Measurements from ENCODE around the gene SYNGAP1. TPM values are rescaled to one million over a fixed set of nuclear protein-coding genes. Genes with fewer than 3 reads are reported as not detected.
A peak's percentile ranks its signal among the peaks of the same experiment; 100 is the strongest.

The SYNGAP1 gene
- polyA plus RNA-seq, 1 donor from 2014 or later, result 4.3 TPM

GRCh38 chr6:33415831-33416230 is 4.0 kb upstream of the SYNGAP1 start:
- peaks cover 10% of the 10 kb centered on the region for H3F3A ChIP-seq (ENCODE audit: insufficient read depth, low read length, poor library complexity, severe bottlenecking)
- no peaks in the 10 kb centered on the region for H3K27me3 ChIP-seq (ENCODE audit: insufficient read depth, low read depth, low read length)
- H3K9ac ChIP-seq (ENCODE audit: low read length), result peak overlapping the region; percentile 96
- peaks cover 32% of the 10 kb centered on the region for H3K79me2 ChIP-seq (replicated peaks; ENCODE audit: insufficient read depth, low read length)
- no peaks in the 10 kb centered on the region for H3K9me3 ChIP-seq (ENCODE audit: low read length)
- TF ChIP-seq EZH2 (IDR thresholded peaks at IDR 0.05; ENCODE audit: borderline replicate concordance, insufficient read depth, low read length, poor library complexity, severe bottlenecking), result no peak
- no peak for TF ChIP-seq TAF1 (IDR thresholded peaks at IDR 0.05; ENCODE audit: low read depth)
- no peak for TF ChIP-seq CTCF (IDR thresholded peaks at IDR 0.05; ENCODE audit: poor library complexity, severe bottlenecking)
- TF ChIP-seq MXI1 (conservative IDR thresholded peaks at IDR 0.05; ENCODE audit: poor library complexity, severe bottlenecking), result no peak
- TF ChIP-seq POLR2AphosphoS5 (IDR thresholded peaks at IDR 0.05), result no peak
- no peak for TF ChIP-seq EP300 (conservative IDR thresholded peaks at IDR 0.05; ENCODE audit: poor library complexity, severe bottlenecking)
- TF ChIP-seq, protein P1, sequence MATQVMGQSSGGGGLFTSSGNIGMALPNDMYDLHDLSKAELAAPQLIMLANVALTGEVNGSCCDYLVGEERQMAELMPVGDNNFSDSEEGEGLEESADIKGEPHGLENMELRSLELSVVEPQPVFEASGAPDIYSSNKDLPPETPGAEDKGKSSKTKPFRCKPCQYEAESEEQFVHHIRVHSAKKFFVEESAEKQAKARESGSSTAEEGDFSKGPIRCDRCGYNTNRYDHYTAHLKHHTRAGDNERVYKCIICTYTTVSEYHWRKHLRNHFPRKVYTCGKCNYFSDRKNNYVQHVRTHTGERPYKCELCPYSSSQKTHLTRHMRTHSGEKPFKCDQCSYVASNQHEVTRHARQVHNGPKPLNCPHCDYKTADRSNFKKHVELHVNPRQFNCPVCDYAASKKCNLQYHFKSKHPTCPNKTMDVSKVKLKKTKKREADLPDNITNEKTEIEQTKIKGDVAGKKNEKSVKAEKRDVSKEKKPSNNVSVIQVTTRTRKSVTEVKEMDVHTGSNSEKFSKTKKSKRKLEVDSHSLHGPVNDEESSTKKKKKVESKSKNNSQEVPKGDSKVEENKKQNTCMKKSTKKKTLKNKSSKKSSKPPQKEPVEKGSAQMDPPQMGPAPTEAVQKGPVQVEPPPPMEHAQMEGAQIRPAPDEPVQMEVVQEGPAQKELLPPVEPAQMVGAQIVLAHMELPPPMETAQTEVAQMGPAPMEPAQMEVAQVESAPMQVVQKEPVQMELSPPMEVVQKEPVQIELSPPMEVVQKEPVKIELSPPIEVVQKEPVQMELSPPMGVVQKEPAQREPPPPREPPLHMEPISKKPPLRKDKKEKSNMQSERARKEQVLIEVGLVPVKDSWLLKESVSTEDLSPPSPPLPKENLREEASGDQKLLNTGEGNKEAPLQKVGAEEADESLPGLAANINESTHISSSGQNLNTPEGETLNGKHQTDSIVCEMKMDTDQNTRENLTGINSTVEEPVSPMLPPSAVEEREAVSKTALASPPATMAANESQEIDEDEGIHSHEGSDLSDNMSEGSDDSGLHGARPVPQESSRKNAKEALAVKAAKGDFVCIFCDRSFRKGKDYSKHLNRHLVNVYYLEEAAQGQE (IDR thresholded peaks at IDR 0.05; ENCODE audit: borderline replicate concordance), result no peak
- TF ChIP-seq SMC3 (conservative IDR thresholded peaks at IDR 0.05; ENCODE audit: poor library complexity), result no peak
- no peak for TF ChIP-seq RAD21 (conservative IDR thresholded peaks at IDR 0.05)
- H3K36me3 ChIP-seq (ENCODE audit: insufficient read depth, low read length), result peaks cover 4% of the 10 kb centered on the region
- H3K9me2 ChIP-seq (ENCODE audit: insufficient read depth, low read length), result no peaks in the 10 kb centered on the region
- H3K27ac ChIP-seq (ENCODE audit: low read length), result no peak overlapping the region
- H4K20me1 ChIP-seq (ENCODE audit: insufficient read depth), result no peaks in the 10 kb centered on the region
- H3K4me3 ChIP-seq (ENCODE audit: low read length), result peak overlapping the region; percentile 87
- no peak overlapping the region for H2AFZ ChIP-seq (ENCODE audit: low read depth, low read length)
- peak overlapping the region; percentile 74 for H3K4me2 ChIP-seq (ENCODE audit: low read length)

DNA sequence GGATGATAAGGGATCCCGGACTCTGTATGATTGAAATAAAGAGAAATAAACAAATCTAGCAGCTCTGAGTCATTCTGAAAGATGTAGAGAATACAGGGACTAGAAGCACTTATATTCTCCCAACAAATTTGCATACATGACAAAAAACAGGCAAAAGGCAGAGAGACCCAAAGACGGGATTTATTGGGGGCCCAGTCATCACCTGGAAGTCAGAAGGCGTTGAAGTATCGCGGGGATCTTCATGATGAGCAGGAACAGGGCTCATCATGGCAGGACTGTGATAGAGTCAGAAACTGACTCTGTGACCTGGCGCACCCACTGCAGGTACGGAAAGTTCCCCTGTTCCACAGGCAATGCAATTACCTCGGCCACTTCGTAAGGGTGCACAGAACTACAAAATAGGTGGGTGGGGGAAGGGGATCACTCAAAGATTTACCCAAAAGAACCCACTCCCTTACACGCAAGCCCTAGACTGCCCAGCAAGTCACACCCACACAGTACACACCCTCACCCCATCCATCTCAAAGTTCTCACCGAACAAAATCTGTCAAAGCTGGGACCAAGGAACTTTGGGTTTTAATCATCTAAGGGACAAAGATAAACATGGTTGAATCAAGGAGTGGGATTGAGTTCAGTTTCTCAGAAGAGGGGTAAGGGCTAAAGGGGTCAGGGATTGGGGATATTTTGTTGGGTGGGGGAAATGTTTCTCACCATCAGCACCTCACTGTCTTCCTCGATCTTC is 3.3 kb upstream of the SYNGAP1 start:
- H3K27me3 ChIP-seq (ENCODE audit: insufficient read depth, low read depth, low read length), result no peaks in the 10 kb centered on the region
- H3K9ac ChIP-seq (ENCODE audit: low read length), result peak overlapping the region; percentile 96
- H3K79me2 ChIP-seq (replicated peaks; ENCODE audit: insufficient read depth, low read length), result peaks cover 39% of the 10 kb centered on the region
- no peaks in the 10 kb centered on the region for H4K20me1 ChIP-seq (ENCODE audit: insufficient read depth)
- peak overlapping the region; percentile 74 for H3K4me2 ChIP-seq (ENCODE audit: low read length)
- H3F3A ChIP-seq (ENCODE audit: insufficient read depth, low read length, poor library complexity, severe bottlenecking), result peaks cover 10% of the 10 kb centered on the region
- peaks cover 4% of the 10 kb centered on the region for H3K36me3 ChIP-seq (ENCODE audit: insufficient read depth, low read length)
- H2AFZ ChIP-seq (ENCODE audit: low read depth, low read length), result no peak overlapping the region
- TF ChIP-seq CTCF (IDR thresholded peaks at IDR 0.05; ENCODE audit: poor library complexity, severe bottlenecking), result no peak
- TF ChIP-seq RAD21 (conservative IDR thresholded peaks at IDR 0.05), result no peak
- TF ChIP-seq, protein P1 (IDR thresholded peaks at IDR 0.05; ENCODE audit: borderline replicate concordance), result no peak
- no peak for TF ChIP-seq EP300 (conservative IDR thresholded peaks at IDR 0.05; ENCODE audit: poor library complexity, severe bottlenecking)
- no peak for TF ChIP-seq SMC3 (conservative IDR thresholded peaks at IDR 0.05; ENCODE audit: poor library complexity)
- TF ChIP-seq EZH2 (IDR thresholded peaks at IDR 0.05; ENCODE audit: borderline replicate concordance, insufficient read depth, low read length, poor library complexity, severe bottlenecking), result no peak
- no peak for TF ChIP-seq MXI1 (conservative IDR thresholded peaks at IDR 0.05; ENCODE audit: poor library complexity, severe bottlenecking)
- TF ChIP-seq POLR2AphosphoS5 (IDR thresholded peaks at IDR 0.05), result no peak
- TF ChIP-seq TAF1 (IDR thresholded peaks at IDR 0.05; ENCODE audit: low read depth), result no peak
- H3K9me3 ChIP-seq (ENCODE audit: low read length), result no peaks in the 10 kb centered on the region
- H3K4me3 ChIP-seq (ENCODE audit: low read length), result peak overlapping the region; percentile 87
- peak overlapping the region; percentile 92 for H3K27ac ChIP-seq (ENCODE audit: low read length)
- no peaks in the 10 kb centered on the region for H3K9me2 ChIP-seq (ENCODE audit: insufficient read depth, low read length)

Data from neural cell (in vitro differentiated cells).